Right ventricle myocardium superior (tissue), 1 donor: ENCODE results near the gene TRAPPC8. TPM values are rescaled to one million over a fixed set of nuclear protein-coding genes. Genes with fewer than 3 reads are reported as not detected.

Source experiments
- total RNA-seq: library from RNA; stranded (reverse); fragmentation: NEBNext Ultra II Directional; extraction: Animal tissue kit (Norgen Biotek cat#: 25700); gene quantifications from one replicate; pipeline ENCODE4 v1.2.1, GENCODE V29; 2021
- donor health status: DM: no; HTN: yes; CAD: no; lungs with severe emphysema.

The TRAPPC8 gene
- total RNA-seq, 1 donor from 2014 or later, result 34.1 TPM

Other genes with a start within 250 kb of the TRAPPC8 start
- gene SLC25A52, start 182.2 kb downstream of the TRAPPC8 start, total RNA-seq, result not detected
- 3.8 TPM for gene RNF125, start 75.7 kb upstream of the TRAPPC8 start, total RNA-seq
- gene RNF138, start 148.7 kb upstream of the TRAPPC8 start, total RNA-seq, result 8.9 TPM
- gene MEP1B, start 246.9 kb upstream of the TRAPPC8 start, total RNA-seq, result not detected